NCI-H526 treated with DMSO at 0.1 percent for 48 hours (cell line): ENCODE measurements around the gene TTLL5.
"Not testable (repeated sequence)": the region's sequence is repeated elsewhere in the genome, so short reads cannot be mapped to it uniquely, and the experiment has no call there.

ENCODE experiments used
- DNase-seq: peaks from one replicate; lab custom pipeline; 2025; lab: John Stamatoyannopoulos, UW

The TTLL5 gene

DNA sequence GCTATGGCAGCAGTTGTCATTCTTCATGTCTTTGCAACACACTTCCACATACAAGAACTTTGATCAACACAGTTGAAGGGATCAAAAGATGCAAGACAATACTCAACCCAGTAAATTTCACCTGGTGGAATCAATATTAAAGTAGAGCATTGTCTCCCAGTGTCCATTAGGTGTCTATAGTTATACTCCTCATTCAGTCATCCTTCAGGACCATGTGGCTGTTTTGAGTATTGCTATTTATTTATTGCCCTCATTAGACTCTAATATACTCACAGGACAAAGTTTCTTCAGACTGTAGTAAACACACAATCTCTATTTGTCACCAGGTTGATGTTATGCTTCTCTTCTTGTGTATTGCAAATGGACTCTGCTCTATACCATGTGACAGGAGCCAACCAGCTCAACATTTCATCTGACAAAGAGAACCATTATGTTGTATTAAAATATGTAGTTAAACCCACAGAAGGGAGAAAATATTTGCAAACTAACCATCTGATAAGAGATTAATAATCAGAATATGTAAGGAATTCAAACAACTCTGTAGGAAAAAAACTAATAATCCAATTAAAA, 174.2 kb downstream of the TTLL5 start:
- DNase-seq: no peak

DNA sequence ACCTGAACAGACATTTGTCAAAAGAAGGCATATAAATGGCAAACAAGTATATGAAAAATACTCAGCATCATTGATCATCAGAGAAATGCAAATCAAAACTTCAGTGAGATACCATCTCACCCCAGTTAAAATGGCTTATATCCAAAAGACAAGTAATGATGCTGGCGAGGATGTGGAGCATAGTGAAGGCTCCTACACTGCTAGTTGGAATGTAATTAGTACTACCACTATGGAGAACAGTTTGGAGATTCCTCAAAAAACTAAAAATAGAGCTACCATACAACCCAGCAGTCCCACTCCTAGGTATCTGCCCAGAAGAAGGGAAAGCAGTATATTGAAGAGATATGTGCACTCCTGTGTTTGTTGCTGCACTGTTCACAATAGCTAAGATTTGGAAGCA, 174.7 kb downstream of the TTLL5 start:
- DNase-seq: no peak

DNA sequence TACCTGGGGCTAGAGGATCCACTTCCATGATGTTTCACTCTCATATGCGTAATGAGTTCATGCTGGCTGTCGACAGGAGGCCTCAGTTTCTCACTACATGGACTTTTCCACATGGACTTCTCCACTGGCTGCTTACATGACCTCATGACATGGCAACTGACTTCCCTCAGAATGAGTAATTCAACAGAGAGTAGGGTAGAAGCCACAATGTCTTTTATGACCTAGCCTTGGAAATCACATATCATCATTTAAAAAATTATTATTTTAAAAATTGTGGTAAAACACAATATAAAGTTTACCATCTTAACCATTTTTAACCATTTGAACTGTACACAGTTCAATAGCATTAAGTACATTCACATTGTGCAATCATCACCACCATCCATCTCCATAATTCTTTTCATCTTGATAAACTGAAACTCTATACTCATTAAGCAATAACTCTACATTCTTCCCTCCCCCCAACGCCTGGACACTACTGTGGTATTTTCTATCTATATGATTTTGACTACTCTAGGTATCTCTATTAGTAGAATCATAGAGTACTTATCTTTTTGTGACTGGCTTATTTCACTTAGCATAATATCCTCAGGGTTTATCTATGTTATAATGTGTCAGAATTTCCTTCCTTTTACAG, 176.2 kb downstream of the TTLL5 start:
- no peak for DNase-seq

DNA sequence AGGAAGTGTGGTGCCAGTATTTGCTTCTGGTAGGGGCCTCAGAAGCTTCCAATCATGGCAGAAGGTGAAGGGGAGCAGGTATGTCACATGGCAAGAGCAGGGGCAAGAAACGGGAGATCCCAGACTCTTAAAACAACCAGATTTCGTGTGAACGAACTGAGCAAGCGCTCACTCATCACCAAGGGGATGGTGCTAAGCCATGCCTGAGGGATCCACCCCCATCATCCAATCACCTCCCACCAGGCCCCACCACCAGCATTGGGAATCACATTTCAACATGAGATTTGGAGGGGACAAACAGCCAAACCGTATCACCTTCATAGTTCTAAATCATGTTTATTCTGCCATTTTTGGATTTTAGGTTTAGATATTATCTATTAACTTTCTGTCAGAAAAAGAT, 179.9 kb downstream of the TTLL5 start:
- DNase-seq: no peak

DNA sequence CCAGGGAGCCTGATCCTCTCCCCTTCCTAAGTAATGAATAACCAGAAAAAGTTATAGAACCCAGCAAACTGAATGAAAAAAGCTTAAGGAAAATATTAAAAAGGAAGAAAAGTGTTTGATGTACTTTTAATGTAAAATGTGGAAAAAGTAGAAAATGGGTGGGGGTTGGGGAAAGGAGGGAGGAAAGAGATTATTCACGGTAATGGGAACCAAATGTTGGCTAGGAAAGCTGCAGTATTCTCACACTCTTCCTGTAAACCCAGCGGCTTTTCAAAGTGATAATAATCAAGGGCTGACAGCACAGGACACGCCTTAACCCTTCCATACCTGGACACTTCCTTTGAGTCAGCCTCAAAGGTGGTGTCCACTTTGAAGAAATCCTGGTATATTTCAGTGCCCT, 181.5 kb downstream of the TTLL5 start:
- DNase-seq: no peak

DNA sequence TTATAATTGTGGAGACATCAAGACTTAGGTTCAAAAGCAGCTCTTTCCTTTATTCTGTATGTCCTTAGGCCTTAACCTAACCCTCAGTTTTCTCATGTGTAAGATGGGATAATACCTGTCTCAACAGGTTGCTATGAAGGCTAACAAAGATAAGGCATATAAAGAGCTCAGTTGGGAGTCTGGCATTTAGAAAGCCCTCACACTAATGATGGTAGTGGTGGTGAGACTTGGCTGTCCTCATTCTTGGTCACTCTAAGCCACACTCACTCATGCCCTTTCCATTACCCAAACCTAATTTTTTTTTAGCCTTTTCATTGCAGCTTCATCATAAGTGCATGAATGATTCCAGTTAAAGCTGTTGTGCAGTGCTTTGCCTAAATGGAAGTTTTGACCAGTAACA, 183.4 kb downstream of the TTLL5 start:
- DNase-seq: no peak

DNA sequence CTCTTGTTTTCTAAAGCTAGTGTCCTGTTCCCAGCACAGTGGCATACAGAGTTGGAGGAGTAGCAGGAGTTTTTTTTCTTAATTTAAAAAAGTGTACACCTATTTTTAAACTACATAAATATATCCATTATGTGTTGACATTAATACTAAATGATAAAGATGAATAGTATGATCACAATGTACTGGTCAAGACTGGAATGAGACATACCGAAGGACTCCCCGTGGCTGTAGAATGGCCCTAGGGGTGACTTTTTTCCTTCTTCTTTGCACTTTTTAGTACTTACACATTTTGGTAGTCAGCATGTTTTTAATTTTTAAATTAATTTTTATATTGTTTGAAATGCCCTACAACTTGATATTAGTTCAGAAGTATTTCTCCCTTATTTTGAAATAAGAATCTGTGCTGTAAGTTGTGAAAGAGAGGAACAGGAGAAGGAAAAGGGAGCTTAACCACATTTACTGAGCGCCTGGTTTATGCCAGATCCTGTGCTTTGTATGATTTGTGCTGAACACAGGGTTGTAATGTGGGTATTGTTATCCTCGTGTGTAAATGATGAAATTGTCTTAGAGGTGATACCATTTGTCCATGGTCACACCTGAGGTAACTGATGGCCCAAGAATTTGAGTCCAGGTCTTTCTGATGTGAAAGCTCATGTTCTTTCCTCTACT, 184.2 kb downstream of the TTLL5 start:
- DNase-seq: no peak

DNA sequence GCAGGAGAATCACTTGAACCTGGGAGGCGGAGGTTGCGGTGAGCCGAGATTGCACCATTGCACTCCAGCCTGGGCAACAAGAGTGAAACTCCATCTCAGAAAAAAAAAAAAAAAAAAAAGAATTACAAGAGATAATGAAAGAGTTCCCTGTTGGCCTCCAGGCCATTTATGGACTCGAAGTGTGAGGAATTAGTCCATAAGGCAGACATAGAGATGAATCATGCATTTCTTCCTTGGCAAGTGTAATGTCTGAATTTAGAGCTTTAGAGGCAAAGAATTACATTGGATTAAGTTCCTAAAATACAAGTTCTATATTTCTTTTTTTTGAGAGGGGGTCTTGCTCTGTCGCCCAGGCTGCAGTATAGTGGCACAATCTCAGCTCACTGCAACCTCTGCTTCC, 185.6 kb downstream of the TTLL5 start:
- DNase-seq: not testable (repeated sequence)

DNA sequence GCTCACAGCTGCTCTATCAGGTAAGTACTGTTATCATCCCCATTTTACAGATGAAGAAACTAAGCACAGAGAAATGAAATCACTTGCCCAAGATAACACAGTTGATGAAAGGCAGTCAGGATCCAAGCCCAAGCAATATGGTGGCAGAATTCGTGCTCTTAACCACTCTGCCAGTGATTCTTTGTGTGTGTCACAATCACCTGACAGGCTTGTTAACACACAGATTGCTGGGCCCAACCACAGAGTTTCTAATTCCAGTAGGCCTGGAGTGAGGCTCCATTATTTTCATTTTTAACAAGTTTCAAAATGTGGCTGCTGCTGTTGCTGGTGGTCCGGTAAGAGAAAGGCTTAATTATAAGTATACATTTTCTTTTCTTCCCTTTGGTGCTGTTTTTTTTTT, 186.5 kb downstream of the TTLL5 start:
- DNase-seq: no peak

DNA sequence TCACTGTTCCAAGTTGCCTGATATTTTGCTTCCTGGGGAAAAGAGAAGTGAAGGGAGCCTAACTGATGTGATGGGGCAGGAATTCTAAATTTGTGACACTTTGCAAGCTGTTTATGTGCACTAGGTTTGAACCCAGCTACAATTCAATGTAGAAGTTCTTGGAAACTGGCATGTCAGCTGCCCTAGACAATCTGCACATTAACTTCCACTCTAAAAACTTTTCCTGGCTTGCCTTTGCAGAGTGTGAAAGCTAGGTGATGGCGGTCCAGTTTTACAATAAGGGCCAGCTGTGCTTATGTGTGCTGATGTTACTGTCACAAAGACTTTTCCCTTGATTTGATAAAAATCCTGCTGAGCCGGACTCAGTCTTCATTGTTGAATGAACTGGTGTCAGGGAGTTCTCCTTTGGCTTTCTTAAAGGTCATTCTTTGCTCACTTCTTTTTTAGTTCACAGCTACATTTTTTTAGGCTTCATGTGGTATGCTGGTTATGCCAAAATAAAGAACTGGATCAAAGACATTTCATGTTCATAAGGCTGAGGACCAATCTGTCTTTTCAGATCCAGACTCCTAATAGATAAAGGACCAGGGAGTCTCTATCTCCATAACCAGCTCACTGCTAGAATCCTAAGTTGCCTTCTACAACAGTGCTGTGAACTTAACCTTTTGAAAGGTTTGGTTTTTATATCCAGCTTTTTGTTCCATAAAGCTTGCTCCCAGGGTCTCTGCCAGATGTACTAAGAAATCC, 187.3 kb downstream of the TTLL5 start:
- no peak for DNase-seq

DNA sequence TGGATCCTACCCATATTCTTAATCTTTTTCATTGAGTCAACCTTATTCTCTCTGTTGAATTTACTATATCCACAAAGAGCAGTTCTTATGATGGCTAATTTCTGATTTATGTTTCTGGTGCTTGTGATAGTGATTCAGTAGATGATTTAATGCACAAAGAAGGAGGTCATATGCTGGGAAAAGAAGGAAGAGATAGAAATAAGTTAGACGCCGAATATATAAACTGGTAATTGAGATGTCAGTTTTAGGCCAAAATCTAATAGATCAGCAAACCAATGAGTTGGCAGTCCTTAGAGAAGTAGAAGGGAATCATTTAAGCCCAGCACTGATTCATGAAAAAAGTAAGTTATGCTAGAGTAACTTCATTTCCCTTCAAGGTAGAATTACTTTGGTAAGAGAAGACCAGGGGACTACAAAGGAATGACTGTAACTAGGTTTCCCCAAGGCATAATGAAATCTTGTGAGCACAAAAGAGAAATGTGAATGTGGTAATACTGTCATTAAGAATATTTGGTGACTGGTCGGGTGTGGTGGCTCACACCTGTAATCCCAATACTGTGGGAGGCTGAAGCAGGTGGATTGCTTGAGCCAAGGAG, 188.4 kb downstream of the TTLL5 start:
- no peak for DNase-seq

DNA sequence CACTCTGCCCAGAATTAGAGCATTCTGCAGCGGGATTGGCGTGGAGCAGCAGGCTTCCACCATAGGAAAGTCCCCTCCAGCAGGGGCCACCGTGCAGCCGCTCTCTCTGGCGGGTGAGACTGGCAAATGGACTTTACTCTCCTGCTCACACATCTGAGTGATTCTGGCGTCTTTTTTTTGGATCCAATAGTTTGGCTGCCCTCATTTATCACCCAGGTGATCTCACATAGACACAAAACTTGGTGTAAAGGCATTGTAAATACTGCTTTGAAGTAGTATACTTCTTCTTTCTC, 190.5 kb downstream of the TTLL5 start:
- no peak for DNase-seq

DNA sequence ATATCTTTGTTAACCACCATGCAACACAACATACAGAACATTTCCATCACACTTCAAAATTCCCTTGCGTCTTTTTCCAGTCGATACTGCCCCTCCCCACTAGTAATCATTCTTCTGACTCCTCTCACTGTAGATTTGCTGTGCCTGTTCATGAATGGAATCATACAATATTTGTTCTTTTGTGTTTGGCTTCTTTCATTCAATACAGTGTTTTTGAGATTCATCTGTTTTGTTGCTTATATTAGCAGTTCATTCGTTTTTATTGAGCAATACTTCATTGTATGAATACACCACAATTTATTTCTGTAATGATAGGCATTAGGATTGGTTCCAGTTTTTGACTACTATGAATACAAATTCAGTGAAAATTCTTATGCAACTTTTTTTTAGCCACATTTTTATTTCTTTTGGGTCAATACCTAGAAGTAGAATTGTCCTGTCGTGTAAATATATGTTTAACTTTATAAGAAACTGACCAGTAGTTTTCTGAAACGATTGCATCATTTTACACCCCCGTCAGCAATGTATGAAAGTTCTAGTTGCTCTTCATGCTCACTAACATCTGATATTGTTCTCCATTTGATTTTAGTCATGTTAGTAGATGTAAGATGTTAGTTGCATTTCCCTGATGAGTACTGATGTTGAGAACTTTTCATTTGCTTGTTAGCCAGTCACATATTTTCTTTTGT, 193.2 kb downstream of the TTLL5 start:
- DNase-seq: no peak

DNA sequence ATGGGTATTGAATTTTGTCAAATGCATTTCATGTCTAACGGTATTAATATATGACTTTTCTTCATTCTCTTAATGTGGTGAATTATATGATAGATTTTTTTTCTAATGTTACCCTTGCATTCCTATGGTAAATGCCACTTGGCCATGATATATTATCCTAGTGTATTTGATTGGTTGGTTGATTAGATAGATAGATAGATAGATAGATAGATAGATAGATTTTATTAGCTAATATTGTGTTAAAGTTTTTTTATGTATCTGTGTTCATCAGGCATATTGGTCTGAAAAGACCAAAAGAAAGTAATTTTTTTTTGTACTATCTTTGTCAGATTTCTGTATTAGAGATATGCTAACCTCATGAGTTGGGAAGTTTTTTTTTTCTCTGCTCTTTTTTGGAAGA, 196.2 kb downstream of the TTLL5 start:
- no peak for DNase-seq

DNA sequence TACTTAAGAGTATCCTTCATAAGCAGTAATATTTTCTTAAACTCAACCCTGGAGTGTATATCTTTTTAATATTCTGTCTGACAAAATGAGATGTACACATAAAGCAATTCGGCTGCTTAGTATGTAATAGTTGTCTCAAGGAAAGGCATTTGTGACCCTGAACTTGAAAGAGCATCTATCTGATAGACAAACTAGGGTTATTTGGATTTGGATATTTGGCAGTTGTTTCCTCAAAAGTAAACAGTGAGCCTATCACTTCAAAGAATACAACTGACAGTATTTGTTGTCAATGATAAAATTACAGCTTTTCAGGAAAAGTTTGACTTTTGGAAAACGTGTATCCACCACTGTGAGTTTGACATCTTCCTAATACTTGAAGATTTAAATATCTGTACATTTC, 197.3 kb downstream of the TTLL5 start:
- no peak for DNase-seq

DNA sequence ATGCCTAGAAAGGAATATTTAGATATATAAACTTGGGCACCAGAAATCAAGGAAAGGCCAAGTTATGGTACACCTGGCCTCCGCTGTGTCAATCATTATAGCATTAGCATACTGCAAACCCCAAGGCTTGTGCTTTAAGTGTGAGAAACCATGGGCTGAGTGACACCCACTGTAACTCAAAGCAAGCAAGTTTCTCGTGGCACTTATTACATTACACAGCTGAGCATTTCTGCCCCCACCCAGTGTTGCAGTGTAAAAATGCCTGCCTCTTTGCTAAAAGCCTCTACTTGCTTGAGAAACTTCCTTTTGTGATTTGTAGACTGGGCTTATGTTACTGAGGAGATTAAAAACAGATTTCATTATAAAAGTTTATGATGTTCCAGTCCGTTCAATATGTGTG, 198.7 kb downstream of the TTLL5 start:
- no peak for DNase-seq

DNA sequence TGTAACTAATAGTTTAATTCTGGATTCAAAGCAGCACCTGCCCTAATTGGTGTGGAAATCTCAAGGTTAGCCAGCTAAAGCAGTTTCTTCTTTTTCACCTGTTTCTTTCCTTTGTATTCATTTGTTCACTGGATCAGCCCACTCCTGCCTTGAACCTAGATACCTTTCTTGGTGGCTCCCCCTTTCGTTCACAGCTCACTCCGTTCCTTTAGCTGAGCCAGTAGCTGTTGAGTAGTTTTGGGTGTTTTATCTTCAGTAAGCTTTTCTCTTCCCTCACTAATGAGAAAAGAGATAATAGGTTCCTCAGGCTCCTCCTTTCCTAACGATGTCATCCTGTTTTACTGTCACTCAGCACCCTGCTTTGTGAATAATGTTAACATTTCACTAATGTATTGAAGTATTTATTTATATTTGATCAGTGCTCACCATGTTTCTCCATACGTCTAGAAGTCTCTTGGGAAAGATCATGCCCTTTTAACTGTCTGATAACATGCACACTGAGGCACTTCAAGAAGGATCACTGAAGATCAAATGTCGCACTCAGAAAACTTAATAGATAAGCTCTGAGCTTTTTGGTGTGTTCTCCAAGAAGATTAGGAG, 199.6 kb downstream of the TTLL5 start:
- DNase-seq: no peak

DNA sequence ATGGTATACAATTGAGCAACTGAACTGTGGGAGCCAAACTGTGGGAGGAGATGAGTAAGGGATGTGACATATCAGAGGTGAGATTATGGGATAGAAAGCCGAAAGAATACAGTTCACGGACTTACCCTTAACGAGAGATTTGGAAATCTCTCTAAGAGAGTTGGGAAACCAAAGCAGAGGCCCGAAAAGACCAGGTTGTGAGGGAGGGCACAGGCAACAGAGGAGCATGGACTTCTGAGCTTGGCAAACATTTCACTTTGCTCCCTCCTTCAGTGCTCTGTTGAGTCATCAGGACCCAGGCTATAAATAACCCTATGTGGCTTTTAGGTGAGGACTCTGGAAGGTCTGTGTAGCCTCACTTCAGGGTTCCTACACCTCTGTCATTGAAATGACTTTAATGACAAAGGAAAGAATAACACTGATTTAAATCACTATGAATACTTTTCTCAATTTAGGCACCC, 200.1 kb downstream of the TTLL5 start:
- no peak for DNase-seq

DNA sequence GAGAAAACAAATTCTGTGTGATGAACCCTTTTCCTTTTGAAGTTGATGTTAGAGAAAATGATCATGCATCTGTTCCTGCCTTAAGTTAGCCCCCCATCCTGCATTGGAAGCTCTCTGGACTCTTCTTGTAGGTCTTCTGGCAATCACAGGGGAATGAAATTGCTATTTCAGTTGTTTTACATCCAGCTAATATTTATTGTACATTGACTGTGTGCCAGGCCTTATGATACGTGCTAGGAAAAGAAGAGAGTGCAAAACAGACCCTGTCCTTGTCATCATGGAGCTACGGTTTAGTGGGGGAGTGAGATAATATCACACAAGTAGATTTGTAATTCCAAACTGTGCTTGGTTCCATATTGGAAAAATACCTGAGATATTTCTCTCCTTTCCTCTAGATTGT, 202.2 kb downstream of the TTLL5 start:
- DNase-seq: no peak

DNA sequence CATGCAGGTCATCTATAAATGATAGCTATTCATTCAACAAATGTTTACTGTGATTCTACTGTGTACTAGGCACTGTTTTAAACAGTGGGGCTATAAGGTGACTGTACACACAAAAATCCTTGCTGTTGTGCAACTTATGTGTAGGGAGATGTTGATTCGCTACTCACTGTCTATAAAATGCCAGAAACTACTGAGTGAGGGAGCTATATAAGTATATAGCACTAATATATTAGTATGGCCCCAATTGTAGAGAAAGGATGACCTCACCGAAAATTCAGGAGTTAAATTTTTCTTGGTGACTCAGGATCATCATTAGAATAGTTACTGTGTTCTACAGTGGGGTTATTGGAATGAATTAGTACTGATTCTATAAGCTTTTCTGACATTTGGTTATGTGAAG, 203.3 kb downstream of the TTLL5 start:
- no peak for DNase-seq

DNA sequence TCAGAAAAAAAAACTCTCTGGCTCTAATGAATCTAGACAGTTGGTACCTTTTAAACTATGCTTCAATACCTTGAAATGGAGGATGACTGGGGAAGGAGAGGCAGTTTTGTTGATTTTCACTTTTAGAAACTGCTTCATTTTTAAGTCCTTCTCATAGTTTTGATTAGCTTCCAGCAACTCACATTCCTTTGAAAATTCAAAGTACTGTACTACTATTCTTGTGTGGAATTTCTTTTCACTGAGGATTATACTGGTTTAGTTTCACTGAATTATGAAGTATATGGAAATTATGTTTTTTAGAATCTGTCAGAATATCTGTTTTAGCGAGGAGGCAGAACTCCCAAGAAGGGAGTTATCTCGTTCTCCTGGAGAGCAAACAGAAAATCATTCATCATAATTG, 204.5 kb downstream of the TTLL5 start:
- DNase-seq: no peak

DNA sequence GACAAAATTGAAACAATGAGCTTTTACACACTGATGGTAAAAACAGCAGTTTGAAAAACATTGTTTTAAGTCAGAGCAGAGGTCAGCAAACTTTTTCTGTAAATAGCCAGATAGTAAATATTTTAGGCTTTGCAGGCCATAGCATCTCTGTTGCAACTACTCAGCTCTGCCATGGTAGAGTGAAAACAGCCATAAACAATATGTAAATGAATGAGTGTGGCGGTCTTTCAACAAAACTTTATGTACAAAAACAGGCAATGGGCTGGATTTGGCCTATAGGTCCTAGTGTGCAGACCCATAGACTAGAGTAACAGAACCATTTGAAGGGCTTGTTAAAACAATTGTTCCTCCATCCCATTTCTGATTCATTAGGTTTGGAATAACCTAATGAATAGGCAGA, 205.9 kb downstream of the TTLL5 start:
- DNase-seq: no peak
